Measurements from ENCODE around the gene TBC1D25. TPM values are rescaled to one million over a fixed set of nuclear protein-coding genes. Genes with fewer than 3 reads are reported as not detected.

The TBC1D25 gene
- total RNA-seq, 1 donor from 2014 or later, result 11.9 TPM

GRCh38 chrX:48560056-48560455 lies 20.5 kb downstream of the TBC1D25 start:
- no peak for DNase-seq (ENCODE audit: low read depth)

- DNase-seq (ENCODE audit: low read depth), result no peak
Observed at GRCh38 chrX:48560681-48561080, 21.2 kb downstream of the TBC1D25 start.

- no peak for DNase-seq (ENCODE audit: low read depth)
Observed at GRCh38 chrX:48569958-48570357, 30.4 kb downstream of the TBC1D25 start.

- no peak for DNase-seq (ENCODE audit: low read depth)
Observed at GRCh38 chrX:48573690-48574269, 34.3 kb downstream of the TBC1D25 start.

- DNase-seq (ENCODE audit: low read depth), result peak; percentile 79
Observed at GRCh38 chrX:48574270-48575266, 35.1 kb downstream of the TBC1D25 start, which contains the start of gene RBM3. Gene RBM3 (plus strand): TSS chrX:48574484. CDS start chrX:48575181, 697 bp downstream.

- no peak for DNase-seq (ENCODE audit: low read depth)
Observed at GRCh38 chrX:48575642-48576041, 36.1 kb downstream of the TBC1D25 start.

GRCh38 chrX:48576108-48576507 lies 36.6 kb downstream of the TBC1D25 start:
- no peak for DNase-seq (ENCODE audit: low read depth)

GRCh38 chrX:48578661-48579128 lies 39.2 kb downstream of the TBC1D25 start:
- DNase-seq (ENCODE audit: low read depth), result no peak

GRCh38 chrX:48579259-48579658 lies 39.7 kb downstream of the TBC1D25 start:
- DNase-seq (ENCODE audit: low read depth), result no peak

GRCh38 chrX:48580662-48581061 lies 41.1 kb downstream of the TBC1D25 start:
- DNase-seq (ENCODE audit: low read depth), result no peak

- DNase-seq (ENCODE audit: low read depth), result no peak
Observed at GRCh38 chrX:48584698-48585097, 45.2 kb downstream of the TBC1D25 start.

- no peak for DNase-seq (ENCODE audit: low read depth)
Observed at GRCh38 chrX:48589482-48590162, 50.1 kb downstream of the TBC1D25 start.

GRCh38 chrX:48590203-48591103 lies 50.9 kb downstream of the TBC1D25 start:
- no peak for DNase-seq (ENCODE audit: low read depth)

- peak; percentile 88 for DNase-seq (ENCODE audit: low read depth)
Observed at GRCh38 chrX:48591255-48591791, 51.8 kb downstream of the TBC1D25 start.

GRCh38 chrX:48592971-48593370 lies 53.5 kb downstream of the TBC1D25 start:
- no peak for DNase-seq (ENCODE audit: low read depth)

GRCh38 chrX:48595929-48596328 lies 56.4 kb downstream of the TBC1D25 start:
- DNase-seq (ENCODE audit: low read depth), result no peak

- DNase-seq (ENCODE audit: low read depth), result peak; percentile 89
Observed at GRCh38 chrX:48597353-48598264, 58.1 kb downstream of the TBC1D25 start, which contains the start of gene WDR13. Gene WDR13 (plus strand): TSS chrX:48597492. CDS start chrX:48597997, 505 bp downstream.

- no peak for DNase-seq (ENCODE audit: low read depth)
Observed at GRCh38 chrX:48598614-48599013, 59.1 kb downstream of the TBC1D25 start.

GRCh38 chrX:48599341-48599740 lies 59.8 kb downstream of the TBC1D25 start:
- no peak for DNase-seq (ENCODE audit: low read depth)

GRCh38 chrX:48600226-48600625 lies 60.7 kb downstream of the TBC1D25 start:
- no peak for DNase-seq (ENCODE audit: low read depth)
